ENCODE data around the gene IGFL3.

The IGFL3 gene

GRCh38 chr19:46076031-46076880, 48.2 kb downstream of the IGFL3 start:
- no peak for DNase-seq

DNA sequence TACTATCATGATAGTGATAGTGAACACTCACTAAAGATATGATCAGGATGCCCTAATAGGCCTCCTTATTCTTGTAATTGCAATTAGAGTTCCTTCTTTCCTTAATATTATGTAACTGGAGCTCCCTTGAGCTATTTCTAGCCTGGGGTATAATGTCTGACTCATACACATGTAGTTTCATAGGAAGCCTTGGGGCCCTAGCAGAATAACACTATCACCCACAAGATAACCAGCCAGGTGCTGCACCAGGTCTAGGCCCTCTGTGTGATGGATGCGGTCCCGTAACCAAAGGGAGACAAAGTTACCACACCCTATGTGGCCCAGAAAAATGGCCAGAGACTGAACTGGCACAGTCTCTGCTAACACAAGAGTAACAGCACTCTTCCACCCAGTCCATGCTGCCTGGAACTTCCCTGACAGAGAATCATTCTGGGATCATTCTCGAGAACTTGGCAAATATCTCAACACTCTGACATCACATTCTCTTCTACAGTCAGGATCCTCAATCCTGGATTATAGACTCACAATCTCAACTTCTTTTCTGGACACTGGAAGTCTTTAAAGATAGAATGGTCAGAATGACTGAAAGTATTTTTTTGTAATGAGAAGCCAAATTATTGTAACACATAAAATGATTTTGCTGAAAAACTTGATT, 51.1 kb downstream of the IGFL3 start:
- DNase-seq: no peak
